Peyer's patch (tissue), 4 donors: Measurements from ENCODE around the gene FYB1. TPM values are rescaled to one million over a fixed set of nuclear protein-coding genes. Genes with fewer than 3 reads are reported as not detected.

Experiments used
- DNase-seq, 3 donors: peaks; one replicate each; pipeline ENCODE4 v3.0.0-alpha.2; 2017 to 2019
- H3K27ac ChIP-seq, 4 donors: fragments of 200-600 bp; sonication (generic); one replicate each; pipeline ENCODE4 v1.5.1; 2016 to 2019
- H3K27me3 ChIP-seq, 2 donors: fragments of 200-600 bp; sonication (generic); one replicate each; pipeline ENCODE4 v1.5.1; 2019
- H3K36me3 ChIP-seq, 3 donors: fragments of 200-600 bp; sonication (generic); one replicate each; pipeline ENCODE4 v1.5.1; 2016 to 2019
- H3K4me1 ChIP-seq, 4 donors: fragments of 200-600 bp; sonication (generic); one replicate each; pipeline ENCODE4 v1.5.1; 2016 to 2019
- H3K4me3 ChIP-seq, 4 donors: fragments of 200-600 bp; sonication (generic); 1 replicate in 3 of 4; 2 replicates in 1 of 4; pipeline ENCODE4 v1.5.1; 2016 to 2019; ENCODE audit warnings: mild to moderate bottlenecking in 1 of 4
- H3K9me3 ChIP-seq, 4 donors: fragments of 200-600 bp; sonication (generic); one replicate each; pipeline ENCODE4 v1.5.1; 2016 to 2019; ENCODE audit warnings: mild to moderate bottlenecking in 1 of 4
- POLR2A ChIP-seq, 2 donors: fragments of 450-650 bp; IDR thresholded peaks; one replicate each; pipeline ENCODE4 v1.5.1; 2017; ENCODE audit warnings: antibody characterized with exemption in 2 of 2, mild to moderate bottlenecking in 2 of 2, moderate library complexity in 2 of 2
- total RNA-seq, 4 donors: library from RNA; depleted of rRNA; stranded (reverse); fragments of >200 nt; gene quantifications; one replicate each; pipeline ENCODE4 v1.1.0, GENCODE V29; 2016
- TF ChIP-seq, protein P1 (sequence below), 6 experiments: fragments of 450-650 bp in 4 of 6; fragments of 200-600 bp in 2 of 6; sonication (generic) in 1 of 6; IDR thresholded peaks; one replicate each; pipeline ENCODE4 v1.5.1; 2017 to 2019; ENCODE audit warnings: antibody characterized with exemption in 6 of 6, mild to moderate bottlenecking in 3 of 6, moderate library complexity in 1 of 6

The FYB1 gene
- total RNA-seq, 4 donors from 2014 or later: 12.1 to 184 (median 17.6) TPM

DNA sequence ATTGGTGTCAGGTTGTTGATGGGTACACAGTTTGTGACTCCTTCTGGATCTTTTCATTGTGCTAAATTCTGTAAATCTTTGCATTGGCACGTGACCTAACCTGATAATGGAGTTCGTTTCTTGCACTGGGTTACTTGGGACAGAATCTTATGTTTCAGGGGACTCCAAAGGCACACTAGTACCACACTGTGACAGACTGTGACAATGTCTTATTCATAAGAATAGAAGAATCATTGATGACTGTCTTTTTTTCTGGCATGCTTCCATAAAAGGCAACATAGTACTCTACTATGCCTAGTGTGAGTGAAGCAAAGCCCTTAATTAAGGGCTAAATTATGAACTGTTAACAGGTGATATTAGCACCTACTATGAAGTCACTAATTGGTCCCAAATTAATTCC lies 109.8 kb downstream of the FYB1 start:
- no peak overlapping the region for H3K4me3 ChIP-seq

DNA sequence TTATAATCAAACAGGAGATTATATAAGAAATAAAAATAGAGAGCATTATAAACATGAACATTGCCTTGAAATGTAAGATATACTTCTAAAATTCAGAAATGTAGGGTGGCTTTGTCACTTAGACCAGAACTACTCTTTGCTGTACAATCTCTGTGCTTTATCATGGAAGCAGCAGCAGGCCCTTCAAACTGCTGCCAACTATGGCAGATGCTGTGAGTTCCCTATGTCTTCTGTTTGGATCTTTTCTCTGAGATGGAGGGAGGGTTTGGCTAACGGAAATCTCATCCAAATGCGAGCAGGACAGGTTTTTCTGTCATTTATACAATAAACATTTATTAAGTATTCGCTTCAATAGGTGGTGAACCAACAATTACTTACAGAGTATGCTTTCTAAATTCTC lies 110.4 kb downstream of the FYB1 start:
- DNase-seq: no peak
- TF ChIP-seq, protein P1, sequence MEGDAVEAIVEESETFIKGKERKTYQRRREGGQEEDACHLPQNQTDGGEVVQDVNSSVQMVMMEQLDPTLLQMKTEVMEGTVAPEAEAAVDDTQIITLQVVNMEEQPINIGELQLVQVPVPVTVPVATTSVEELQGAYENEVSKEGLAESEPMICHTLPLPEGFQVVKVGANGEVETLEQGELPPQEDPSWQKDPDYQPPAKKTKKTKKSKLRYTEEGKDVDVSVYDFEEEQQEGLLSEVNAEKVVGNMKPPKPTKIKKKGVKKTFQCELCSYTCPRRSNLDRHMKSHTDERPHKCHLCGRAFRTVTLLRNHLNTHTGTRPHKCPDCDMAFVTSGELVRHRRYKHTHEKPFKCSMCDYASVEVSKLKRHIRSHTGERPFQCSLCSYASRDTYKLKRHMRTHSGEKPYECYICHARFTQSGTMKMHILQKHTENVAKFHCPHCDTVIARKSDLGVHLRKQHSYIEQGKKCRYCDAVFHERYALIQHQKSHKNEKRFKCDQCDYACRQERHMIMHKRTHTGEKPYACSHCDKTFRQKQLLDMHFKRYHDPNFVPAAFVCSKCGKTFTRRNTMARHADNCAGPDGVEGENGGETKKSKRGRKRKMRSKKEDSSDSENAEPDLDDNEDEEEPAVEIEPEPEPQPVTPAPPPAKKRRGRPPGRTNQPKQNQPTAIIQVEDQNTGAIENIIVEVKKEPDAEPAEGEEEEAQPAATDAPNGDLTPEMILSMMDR (IDR thresholded peaks at IDR 0.05): no peak
- TF ChIP-seq POLR2A (IDR thresholded peaks at IDR 0.05): no peak
- H3K9me3 ChIP-seq: no peaks in the 10 kb centered on the region
- no peaks in the 10 kb centered on the region for H3K4me1 ChIP-seq
- no peak overlapping the region for H3K27ac ChIP-seq
- no peaks in the 10 kb centered on the region for H3K27me3 ChIP-seq
- no peaks in the 10 kb centered on the region for H3K36me3 ChIP-seq
- H3K4me3 ChIP-seq: no peak overlapping the region

More for the DNA sequence above, 109.8 kb downstream of the FYB1 start:
- DNase-seq: no peak
- Histone ChIP-seq H3K27ac (no peak overlapping the region), H3K27me3 (no peaks in the 10 kb centered on the region), H3K36me3 (no peaks in the 10 kb centered on the region), H3K4me1 (no peaks in the 10 kb centered on the region), H3K9me3 (no peaks in the 10 kb centered on the region)
- no peak for TF ChIP-seq POLR2A (IDR thresholded peaks at IDR 0.05)
- TF ChIP-seq, protein P1 (IDR thresholded peaks at IDR 0.05): no peak

DNA sequence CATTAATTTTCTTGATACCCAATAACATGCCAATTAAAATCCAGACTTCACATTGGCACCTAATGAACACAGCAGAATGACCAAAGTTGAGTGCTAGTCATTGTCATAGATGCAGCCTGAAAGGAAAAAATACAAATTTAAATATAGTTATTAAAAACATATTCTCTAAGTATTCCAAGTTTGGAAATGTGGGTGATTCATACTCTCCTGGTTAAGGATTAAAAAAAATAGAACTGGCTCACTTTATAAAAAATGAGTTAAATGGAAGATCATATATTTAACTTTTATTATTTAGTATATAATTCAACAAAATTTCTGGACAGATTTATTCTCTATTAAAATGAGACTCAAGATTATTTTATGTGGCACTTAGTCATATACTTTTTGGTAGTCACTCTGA lies 112.0 kb downstream of the FYB1 start:
- H3K9me3 ChIP-seq: no peaks in the 10 kb centered on the region
- no peak for TF ChIP-seq POLR2A (IDR thresholded peaks at IDR 0.05)
- TF ChIP-seq, protein P1 (IDR thresholded peaks at IDR 0.05): no peak
- no peak overlapping the region for H3K27ac ChIP-seq
- no peaks in the 10 kb centered on the region for H3K36me3 ChIP-seq
- no peaks in the 10 kb centered on the region for H3K27me3 ChIP-seq
- H3K4me3 ChIP-seq: no peak overlapping the region
- no peaks in the 10 kb centered on the region for H3K4me1 ChIP-seq
- DNase-seq: no peak

DNA sequence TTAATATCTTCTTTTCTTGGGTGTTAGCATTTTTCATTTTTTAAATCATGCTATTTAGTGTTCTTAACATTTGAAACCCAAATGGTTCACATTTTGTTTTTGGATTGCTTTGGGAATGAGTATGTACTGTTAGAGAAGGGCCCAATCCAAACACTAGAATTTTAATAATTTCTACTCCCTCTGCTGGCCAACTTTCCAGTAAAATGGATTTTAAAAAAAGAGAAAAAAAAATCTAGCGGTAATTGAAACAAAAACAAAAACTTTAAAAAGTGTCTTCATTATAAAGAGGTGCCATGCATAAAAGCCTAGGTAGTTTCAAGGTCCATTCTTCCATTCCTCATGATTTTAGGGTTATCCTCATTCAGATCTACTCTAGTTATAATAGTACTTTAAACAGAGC lies 113.0 kb downstream of the FYB1 start:
- Histone ChIP-seq H3K9me3 (no peaks in the 10 kb centered on the region), H3K27me3 (no peaks in the 10 kb centered on the region), H3K27ac (no peak overlapping the region), H3K4me1 (no peaks in the 10 kb centered on the region), H3K36me3 (no peaks in the 10 kb centered on the region), H3K4me3 (no peak overlapping the region)
- TF ChIP-seq POLR2A (IDR thresholded peaks at IDR 0.05): no peak
- TF ChIP-seq, protein P1 (IDR thresholded peaks at IDR 0.05): peak in 3 of 6 experiments; percentile 8 to 20 (median 16)
- no peak for DNase-seq

DNA sequence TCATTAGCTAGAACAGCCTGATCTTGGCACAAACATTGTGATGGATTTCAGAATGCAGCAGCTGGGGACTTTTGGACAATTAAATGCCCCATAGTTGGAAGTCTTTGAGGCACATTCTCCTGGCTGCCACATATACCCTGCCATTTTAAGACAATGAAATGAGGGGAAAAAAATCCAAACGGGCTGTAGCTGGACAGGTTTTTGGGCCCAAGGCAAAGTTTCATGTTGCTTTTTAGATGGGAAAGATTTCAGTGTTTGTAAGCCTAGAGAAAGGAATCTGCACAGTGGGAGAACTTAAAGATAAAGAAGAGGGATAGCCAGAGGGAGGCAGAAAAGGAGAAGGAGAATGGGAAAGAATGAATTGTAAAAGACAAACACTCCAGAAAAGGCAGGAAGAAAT lies 115.1 kb downstream of the FYB1 start:
- no peak for DNase-seq
- H3K4me3 ChIP-seq: no peak overlapping the region
- no peaks in the 10 kb centered on the region for H3K27me3 ChIP-seq
- no peaks in the 10 kb centered on the region for H3K9me3 ChIP-seq
- TF ChIP-seq POLR2A (IDR thresholded peaks at IDR 0.05): no peak
- TF ChIP-seq, protein P1 (IDR thresholded peaks at IDR 0.05): no peak
- H3K4me1 ChIP-seq: no peaks in the 10 kb centered on the region
- H3K27ac ChIP-seq: no peak overlapping the region
- H3K36me3 ChIP-seq: no peaks in the 10 kb centered on the region

DNA sequence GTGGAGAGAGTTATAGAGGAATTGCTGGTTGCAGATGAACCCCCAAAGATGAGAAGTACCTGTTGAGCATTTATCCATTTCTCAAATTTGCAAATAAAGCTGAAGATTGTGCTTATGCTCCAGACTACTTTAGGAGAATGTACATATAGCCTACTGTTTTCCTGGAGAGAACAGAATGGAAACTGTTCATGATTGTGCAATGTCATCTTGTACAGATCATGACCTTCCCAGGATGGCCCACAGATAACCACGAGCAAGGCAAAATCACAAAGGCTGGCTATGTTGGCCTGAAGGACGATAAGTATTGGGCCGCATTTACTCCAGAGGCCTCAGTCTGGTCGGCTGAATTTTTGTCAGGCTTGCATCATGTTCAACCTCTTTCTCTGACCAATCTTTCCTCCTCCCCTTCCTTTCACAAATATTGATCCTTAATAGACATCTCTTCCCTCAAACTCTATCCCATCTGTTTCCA lies 116.6 kb downstream of the FYB1 start:
- Histone ChIP-seq H3K4me1 (no peaks in the 10 kb centered on the region), H3K27me3 (no peaks in the 10 kb centered on the region), H3K4me3 (no peak overlapping the region), H3K27ac (no peak overlapping the region), H3K36me3 (no peaks in the 10 kb centered on the region), H3K9me3 (no peaks in the 10 kb centered on the region)
- DNase-seq: no peak
- no peak for TF ChIP-seq POLR2A (IDR thresholded peaks at IDR 0.05)
- TF ChIP-seq, protein P1 (IDR thresholded peaks at IDR 0.05): no peak
